ENCODE results near the gene VTI1B.

Gene VTI1B

GRCh38 chr14:67675219-67675582, 769 bp upstream of the VTI1B start:
- no peak for DNase-seq

- peak; percentile 32 for DNase-seq
Observed at GRCh38 chr14:67674139-67674479, 323 bp downstream of the VTI1B start.

GRCh38 chr14:67673451-67673850, 981 bp downstream of the VTI1B start:
- no peak for DNase-seq

GRCh38 chr14:67668559-67668958, 5.9 kb downstream of the VTI1B start:
- DNase-seq, result no peak

- no peak for DNase-seq
Observed at GRCh38 chr14:67666750-67667449, 7.5 kb downstream of the VTI1B start.

- no peak for DNase-seq
Observed at GRCh38 chr14:67665868-67666267, 8.6 kb downstream of the VTI1B start.

GRCh38 chr14:67663633-67664032, 10.8 kb downstream of the VTI1B start:
- no peak for DNase-seq

- no peak for DNase-seq
Observed at GRCh38 chr14:67653651-67654280, 20.7 kb downstream of the VTI1B start.

- DNase-seq, result no peak
Observed at GRCh38 chr14:67652189-67652588, 22.2 kb downstream of the VTI1B start.

- DNase-seq, result no peak
Observed at GRCh38 chr14:67650694-67651093, 23.7 kb downstream of the VTI1B start.

GRCh38 chr14:67650151-67650550, 24.3 kb downstream of the VTI1B start:
- DNase-seq, result no peak

- DNase-seq, result no peak
Observed at GRCh38 chr14:67646131-67646530, 28.3 kb downstream of the VTI1B start.

- DNase-seq, result no peak
Observed at GRCh38 chr14:67645414-67645813, 29.0 kb downstream of the VTI1B start.

GRCh38 chr14:67644428-67644827, 30.0 kb downstream of the VTI1B start:
- no peak for DNase-seq

GRCh38 chr14:67643713-67644112, 30.7 kb downstream of the VTI1B start:
- DNase-seq, result no peak

- DNase-seq, result no peak
Observed at GRCh38 chr14:67641902-67642749, 32.3 kb downstream of the VTI1B start.

- DNase-seq, result no peak
Observed at GRCh38 chr14:67641480-67641879, 33.0 kb downstream of the VTI1B start.

- no peak for DNase-seq
Observed at GRCh38 chr14:67638642-67639041, 35.8 kb downstream of the VTI1B start.

- DNase-seq, result no peak
Observed at GRCh38 chr14:67636361-67636919, 38.0 kb downstream of the VTI1B start.

- DNase-seq, result no peak
Observed at GRCh38 chr14:67633451-67634147, 40.8 kb downstream of the VTI1B start.

GRCh38 chr14:67630938-67631337, 43.5 kb downstream of the VTI1B start:
- no peak for DNase-seq

GRCh38 chr14:67630186-67630585, 44.2 kb downstream of the VTI1B start:
- no peak for DNase-seq

GRCh38 chr14:67627519-67627918, 46.9 kb downstream of the VTI1B start:
- no peak for DNase-seq
